Stimulated activated CD8-positive, alpha-beta memory T cell treated with anti-CD3 and anti-CD28 coated beads, Interleukin-7, amount 100 ng/mL, for 24 hours (primary cell): ENCODE measurements around the gene GNB5.
"Not testable (repeated sequence)": the region's sequence is repeated elsewhere in the genome, so short reads cannot be mapped to it uniquely, and the experiment has no call there.

ENCODE experiments used
- DNase-seq: peaks from one replicate; pipeline ENCODE4 v3.0.0-alpha.2; 2020; ENCODE audit warnings: low read depth

The GNB5 gene

GRCh38 chr15:52191207-52191606 lies at the start of gene GNB5:
TSS of gene GNB5 (minus strand) at chr15:52191392. CDS start at chr15:52184676, 6,716 bp downstream.
- DNase-seq, result no peak

- no peak for DNase-seq
Measured at GRCh38 chr15:52240166-52240565, 49.0 kb upstream of the GNB5 start.

GRCh38 chr15:52238989-52239525 lies 47.9 kb upstream of the GNB5 start:
- not testable (repeated sequence) for DNase-seq

- DNase-seq, result no peak
Measured at GRCh38 chr15:52238149-52238548, 47.0 kb upstream of the GNB5 start.

GRCh38 chr15:52236013-52236412 lies 44.8 kb upstream of the GNB5 start:
- DNase-seq, result no peak

GRCh38 chr15:52234596-52235541 lies 43.7 kb upstream of the GNB5 start:
- no peak for DNase-seq

- DNase-seq, result no peak
Measured at GRCh38 chr15:52233405-52233804, 42.2 kb upstream of the GNB5 start.

GRCh38 chr15:52232327-52232726 lies 41.1 kb upstream of the GNB5 start:
- DNase-seq, result no peak

GRCh38 chr15:52230073-52230472 lies 38.9 kb upstream of the GNB5 start:
- no peak for DNase-seq

GRCh38 chr15:52228921-52229320 lies 37.7 kb upstream of the GNB5 start:
- no peak for DNase-seq

- DNase-seq, result peak; percentile 26
Measured at GRCh38 chr15:52227456-52227855, 36.3 kb upstream of the GNB5 start.

- DNase-seq, result no peak
Measured at GRCh38 chr15:52225230-52225629, 34.0 kb upstream of the GNB5 start.

GRCh38 chr15:52224211-52224610 lies 33.0 kb upstream of the GNB5 start:
- DNase-seq, result no peak

- DNase-seq, result no peak
Measured at GRCh38 chr15:52221730-52222129, 30.5 kb upstream of the GNB5 start.

- DNase-seq, result no peak
Measured at GRCh38 chr15:52220937-52221660, 29.9 kb upstream of the GNB5 start.

- no peak for DNase-seq
Measured at GRCh38 chr15:52220251-52220650, 29.1 kb upstream of the GNB5 start.

GRCh38 chr15:52218816-52219215 lies 27.6 kb upstream of the GNB5 start:
- no peak for DNase-seq

- DNase-seq, result no peak
Measured at GRCh38 chr15:52218371-52218770, 27.2 kb upstream of the GNB5 start.

GRCh38 chr15:52217186-52217585 lies 26.0 kb upstream of the GNB5 start:
- DNase-seq, result no peak

- no peak for DNase-seq
Measured at GRCh38 chr15:52214553-52214952, 23.4 kb upstream of the GNB5 start.

GRCh38 chr15:52213206-52213605 lies 22.0 kb upstream of the GNB5 start:
- DNase-seq, result no peak

GRCh38 chr15:52208306-52208946 lies 17.2 kb upstream of the GNB5 start:
- peak; percentile 54 for DNase-seq
